GM21381 (cell line): Measurements from ENCODE around the gene DPEP3.
"Not testable (repeated sequence)": the region's sequence is repeated elsewhere in the genome, so short reads cannot be mapped to it uniquely, and the experiment has no call there.

Experiments
- ATAC-seq: cut with Tn5 transposase; IDR thresholded peaks from one replicate; pipeline ENCODE4 v1.9.1; 2021; ENCODE audit warnings: mild to moderate bottlenecking, moderate library complexity; ENCODE audit not compliant: unreplicated experiment

DPEP3 gene, protein sequence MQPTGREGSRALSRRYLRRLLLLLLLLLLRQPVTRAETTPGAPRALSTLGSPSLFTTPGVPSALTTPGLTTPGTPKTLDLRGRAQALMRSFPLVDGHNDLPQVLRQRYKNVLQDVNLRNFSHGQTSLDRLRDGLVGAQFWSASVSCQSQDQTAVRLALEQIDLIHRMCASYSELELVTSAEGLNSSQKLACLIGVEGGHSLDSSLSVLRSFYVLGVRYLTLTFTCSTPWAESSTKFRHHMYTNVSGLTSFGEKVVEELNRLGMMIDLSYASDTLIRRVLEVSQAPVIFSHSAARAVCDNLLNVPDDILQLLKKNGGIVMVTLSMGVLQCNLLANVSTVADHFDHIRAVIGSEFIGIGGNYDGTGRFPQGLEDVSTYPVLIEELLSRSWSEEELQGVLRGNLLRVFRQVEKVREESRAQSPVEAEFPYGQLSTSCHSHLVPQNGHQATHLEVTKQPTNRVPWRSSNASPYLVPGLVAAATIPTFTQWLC

DNA sequence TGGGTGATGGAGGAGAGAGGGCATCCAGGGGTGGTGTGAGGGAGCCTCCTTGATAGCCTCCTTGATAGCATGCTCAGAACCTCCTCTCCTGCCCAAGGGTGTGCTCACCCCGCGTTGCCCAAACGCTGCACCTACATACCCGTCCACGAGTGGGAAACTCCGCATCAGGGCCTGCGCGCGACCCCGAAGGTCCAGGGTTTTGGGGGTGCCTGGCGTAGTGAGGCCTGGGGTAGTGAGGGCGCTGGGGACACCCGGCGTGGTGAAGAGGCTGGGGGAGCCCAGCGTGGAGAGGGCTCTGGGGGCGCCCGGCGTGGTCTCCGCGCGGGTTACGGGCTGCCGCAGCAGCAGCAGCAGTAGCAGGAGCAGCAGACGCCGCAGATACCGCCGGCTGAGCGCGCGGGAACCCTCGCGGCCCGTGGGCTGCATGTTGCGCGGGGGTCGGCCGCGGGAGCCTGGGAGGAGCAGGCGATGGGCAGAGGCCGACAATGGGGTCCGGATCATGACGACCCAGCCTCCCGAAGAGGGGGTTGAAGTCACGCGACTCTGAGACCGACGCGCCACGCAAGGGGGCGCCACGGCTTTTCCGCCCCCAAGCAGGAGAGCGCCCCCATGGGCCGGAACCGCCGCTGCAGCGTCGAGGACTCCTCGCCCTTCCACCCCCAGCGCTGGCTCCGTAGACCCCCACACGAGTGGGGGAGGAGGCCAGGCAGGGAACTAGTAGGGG is at the start of gene DPEP3:
Gene DPEP3 (minus strand): TSS at position 545 of the 724 bp plus-strand sequence. CDS start 119 bp downstream, at position 426.
- ATAC-seq, result no peak

DNA sequence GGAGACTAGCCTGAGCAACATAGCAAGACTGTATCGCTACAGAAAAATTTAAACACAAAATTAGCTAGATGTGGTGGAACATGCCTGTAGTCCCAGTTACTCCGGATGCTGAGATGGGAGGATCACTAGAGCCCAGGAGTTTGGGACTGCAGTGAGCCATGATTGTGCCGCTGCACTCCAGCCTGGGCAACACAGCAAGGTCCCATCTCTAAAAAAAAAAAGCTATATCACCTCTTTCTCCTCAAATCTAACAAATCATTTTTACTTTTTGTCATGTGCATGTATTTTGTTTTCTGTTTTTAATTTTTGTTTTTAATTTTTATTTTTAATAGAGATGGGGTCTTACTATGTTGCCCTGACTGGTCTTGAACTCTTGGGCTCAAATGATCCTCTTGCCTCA is 48.7 kb upstream of the DPEP3 start:
- no peak for ATAC-seq

DNA sequence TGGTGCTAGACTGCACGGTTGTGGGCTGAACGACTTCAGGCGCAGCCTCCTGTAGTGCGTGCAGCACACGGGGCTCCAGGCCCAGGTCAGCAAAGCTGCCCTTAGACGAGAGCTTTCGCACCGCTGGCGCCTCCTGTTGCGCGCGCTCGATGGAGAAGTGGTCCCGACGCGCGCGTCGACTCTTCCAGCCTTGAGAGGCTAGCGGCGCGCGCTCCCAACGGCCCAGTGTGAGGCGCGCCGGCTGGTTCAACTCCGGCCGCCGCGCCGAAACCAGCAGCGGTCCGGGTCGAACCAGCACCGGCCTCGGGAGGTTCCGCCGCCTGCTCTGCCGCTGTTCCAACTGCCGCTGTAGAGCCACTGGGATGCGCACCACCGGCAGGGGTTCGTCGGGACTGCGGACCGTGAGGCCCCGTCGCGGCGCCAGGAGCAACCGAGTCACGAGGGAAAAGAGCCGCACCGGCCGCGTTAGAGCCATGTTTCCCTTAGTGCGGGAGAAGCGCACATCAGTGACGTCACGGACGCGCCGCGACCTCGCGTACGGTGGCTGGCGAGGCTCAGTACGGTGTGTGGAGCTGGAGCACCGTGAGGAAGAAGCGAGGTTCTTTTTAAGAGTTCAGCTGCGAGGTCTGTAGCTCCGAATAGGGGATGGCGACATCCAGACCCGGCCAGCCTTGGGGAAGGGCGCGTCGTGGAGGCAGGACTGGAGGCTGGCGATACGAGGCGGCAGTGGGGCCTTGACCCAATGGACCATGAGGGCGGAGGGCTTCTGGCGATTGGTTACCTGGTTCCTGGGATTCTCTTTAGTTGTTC is 42.6 kb upstream of the DPEP3 start, which contains the start of the genes DDX28 and DUS2:
Gene DDX28 (minus strand): TSS at position 505 of the 810 bp plus-strand sequence. CDS start 30 bp downstream, at position 475.
Gene DUS2 (plus strand): TSS at position 557 of the 810 bp plus-strand sequence. CDS start 14,740 bp downstream, outside the sequence.
- ATAC-seq, result peak; percentile 88

DNA sequence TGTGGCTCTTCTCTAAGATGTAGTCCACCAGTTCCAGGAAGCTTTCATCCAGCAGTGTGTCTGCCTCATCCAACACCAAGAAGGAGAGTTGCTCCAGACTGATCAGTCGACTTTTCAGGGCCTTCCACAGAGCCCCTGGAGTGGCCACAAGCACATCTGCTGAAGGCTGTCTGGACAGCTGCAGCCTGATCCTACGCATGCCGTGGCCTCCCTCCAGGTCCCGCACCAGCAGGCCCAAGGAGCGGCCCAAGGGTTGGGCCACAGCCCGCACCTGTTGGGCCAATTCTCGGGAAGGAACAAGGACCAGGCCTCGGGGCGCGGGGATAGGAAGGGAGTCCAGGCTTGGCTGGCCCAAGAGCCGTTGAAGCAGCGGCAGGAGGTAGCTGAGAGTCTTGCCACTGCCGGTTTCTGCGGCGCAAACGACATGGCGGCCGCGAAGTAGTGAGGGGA is 42.0 kb upstream of the DPEP3 start:
- peak; percentile 4 for ATAC-seq

DNA sequence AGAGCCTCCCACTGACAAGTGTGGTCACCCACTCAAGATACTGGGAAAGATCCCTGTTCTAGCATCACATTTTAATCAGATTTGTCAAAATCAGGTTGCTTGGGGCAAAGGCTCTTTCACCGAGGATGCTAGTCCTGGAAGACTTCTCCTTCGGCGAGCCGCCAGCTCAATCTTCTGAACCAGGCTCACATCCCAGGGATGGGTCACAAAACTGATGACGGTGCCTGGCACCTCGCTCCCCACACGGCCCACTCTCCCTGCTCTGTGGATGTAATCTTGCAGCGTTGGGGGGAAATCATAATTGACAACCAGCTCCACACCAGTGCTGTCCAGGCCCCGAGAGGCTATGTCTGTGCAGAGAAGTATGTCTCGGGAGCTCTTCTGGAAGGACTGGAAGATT is 41.2 kb upstream of the DPEP3 start:
- no peak for ATAC-seq

DNA sequence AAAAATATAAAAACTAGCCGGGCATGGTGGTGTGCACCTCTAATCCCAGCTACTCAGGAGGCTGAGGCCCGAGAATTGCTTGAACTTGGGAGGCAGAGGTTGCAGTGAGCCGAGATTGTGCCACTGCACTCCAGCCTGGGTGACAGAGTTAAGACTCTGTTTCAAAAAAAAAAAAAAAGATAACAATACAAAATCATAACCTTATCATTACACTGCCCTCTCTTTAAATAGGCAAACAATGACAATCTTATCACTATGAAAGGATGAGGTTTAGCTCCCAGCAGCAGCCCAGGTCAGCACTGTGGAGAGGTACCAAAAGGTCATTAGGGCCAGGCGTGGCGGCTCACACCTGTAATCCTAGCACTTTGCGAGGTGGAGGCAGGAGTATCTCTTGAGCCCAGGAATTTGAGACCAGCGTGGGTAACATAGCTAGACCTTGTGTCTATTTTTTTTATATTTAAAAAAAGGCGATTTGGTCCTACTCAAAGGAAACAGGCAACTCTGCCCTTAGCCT is 38.9 kb upstream of the DPEP3 start:
- ATAC-seq, result no peak

DNA sequence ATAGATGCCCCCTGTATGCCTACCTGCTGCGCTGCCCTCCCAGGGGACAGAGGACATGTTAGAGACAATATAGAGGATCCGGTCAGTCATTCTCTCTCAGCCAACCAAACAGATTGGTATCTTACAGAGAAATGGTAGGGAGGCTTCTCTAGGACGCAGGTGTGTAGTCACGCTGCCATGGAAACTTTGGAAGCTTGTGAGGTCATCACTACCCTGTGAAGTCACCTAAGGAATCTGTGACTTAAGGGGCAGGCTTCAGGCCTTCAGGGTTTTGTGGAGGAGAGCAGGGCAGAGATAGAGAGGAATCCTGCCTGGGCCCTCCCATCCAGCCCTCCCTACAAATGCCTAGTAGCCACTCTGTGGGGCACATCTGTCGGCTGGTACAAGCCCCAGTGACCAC is 35.4 kb upstream of the DPEP3 start, which contains the start of gene DPEP2NB:
Gene DPEP2NB (minus strand): TSS at position 231 of the 400 bp plus-strand sequence. CDS start 141 bp downstream, at position 90.
- ATAC-seq, result no peak

DNA sequence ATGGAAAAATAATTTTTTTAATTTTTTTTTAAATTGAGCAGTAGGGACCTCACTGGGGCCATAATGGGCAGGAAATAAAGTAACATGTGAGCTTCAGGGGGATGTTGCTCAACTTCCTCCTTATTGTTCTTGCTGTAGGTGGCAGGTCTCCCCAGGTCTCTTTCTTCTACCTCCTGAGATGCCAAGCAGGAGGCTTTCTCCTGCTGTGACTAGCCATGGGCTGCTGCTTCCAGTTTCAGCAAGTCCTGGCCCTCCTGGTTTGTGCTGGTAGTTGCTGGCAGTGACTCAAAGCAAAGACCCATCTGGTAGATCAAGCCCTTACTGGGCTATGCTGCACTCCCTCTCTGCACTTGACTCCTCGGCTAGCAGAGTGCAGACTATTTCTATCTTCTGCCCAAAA is 33.1 kb upstream of the DPEP3 start:
- ATAC-seq, result no peak

DNA sequence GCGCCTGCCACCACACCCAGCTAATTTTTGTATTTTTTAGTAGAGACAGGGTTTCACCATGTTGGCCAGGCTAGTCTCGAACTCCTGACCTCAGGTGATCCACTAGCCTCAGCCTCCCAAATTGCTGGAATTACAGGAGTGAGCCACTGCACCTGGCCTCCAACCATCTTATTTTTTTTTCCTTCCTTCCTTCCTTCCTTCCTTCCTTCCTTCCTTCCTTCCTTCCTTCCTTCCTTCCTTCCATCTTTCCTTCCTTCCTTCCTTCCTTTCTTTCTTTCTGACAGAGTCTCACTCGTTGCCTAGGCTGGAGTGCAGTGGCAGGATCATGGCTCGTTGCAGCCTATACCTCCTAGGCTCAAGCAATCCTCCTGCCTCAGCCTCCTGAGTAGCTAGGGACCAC is 29.6 kb upstream of the DPEP3 start:
- ATAC-seq, result not testable (repeated sequence)

DNA sequence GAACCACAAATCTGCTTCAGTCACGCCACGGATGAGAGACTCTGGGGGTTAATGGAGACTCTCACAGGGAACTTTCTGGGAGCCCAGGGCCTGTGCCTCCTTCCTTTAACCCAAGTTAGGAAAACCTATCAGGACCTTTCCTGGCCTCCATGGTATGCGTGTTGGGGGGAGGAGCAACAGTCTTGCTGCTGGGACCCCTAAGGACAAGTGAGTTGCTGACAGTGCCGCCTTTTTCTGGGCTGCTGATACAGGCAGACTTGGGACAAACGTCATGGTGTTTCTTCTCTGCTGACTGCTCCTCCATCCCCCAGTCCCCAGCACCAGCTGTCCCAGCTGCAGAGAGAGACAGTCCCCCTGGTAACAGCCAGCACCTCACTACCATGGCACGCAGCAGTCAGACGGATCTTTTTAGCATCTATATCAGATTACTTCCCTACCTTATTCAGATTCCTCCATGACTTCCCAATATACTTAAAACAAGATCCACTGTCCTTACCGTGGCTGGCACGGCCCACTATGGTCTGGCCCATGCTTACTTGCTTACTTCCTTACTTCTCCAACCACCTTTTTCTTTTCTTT is 28.9 kb upstream of the DPEP3 start:
- ATAC-seq, result no peak

DNA sequence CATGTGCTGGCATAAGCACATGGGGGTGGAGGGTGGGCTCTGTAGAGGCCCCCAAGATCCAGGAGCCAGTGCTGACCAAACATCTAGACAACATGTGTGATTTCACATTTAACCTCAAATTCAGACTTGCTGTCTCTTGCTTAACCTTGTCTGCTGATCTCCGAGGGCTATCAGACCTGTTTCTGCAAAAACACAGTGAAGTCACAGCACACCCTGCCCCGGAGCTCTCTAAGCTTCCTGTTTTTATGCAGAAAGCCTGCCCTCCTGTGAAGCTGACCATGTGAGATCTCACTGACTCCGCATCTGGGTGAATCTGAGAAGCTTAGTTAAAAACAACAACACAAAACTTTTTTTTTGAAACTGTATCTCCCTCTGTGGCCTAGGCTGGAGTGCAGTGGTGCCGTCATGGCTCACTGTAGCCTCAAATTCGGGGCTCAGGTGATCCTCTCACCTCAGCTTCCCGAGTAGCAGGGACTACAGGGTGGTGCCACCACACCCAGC is 25.5 kb upstream of the DPEP3 start:
- ATAC-seq, result no peak

DNA sequence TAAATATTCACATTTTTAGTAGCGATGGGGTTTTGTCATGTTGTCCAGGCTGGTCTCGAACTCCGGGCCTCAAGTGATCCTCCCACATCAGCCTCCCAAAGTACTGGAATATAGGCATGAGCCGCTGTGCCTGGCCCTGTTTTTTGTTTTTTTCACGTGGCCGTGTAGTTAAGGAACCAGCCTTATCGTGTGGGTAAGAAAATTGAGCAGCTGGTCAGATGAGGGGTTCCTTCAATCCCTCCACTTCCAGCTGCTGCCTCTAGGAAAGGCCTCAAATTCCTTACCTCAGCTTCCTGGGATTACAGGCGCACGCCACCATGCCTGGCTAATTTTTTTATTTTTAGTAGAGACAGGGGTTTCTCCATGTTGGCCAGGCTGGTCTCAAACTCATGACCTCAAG is 24.9 kb upstream of the DPEP3 start:
- no peak for ATAC-seq

DNA sequence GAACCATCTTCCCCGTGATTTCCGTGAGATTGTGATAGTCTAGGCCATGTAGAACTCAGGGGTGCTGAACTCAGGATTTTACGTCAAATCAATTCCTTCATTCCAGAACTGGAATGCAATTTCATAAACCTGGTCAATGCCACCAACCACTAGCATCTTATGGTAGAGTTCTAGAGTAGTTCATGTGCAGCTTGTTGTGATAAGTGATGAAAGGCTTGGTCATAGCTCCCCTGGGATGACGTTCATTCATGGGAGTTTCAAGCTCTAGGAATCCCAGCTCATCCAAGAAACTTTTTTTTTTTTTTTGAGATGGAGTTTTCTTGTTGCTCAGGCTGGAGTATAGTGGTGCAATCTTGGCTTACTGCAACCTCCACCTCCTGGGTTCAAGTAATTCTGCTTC is 22.7 kb upstream of the DPEP3 start:
- no peak for ATAC-seq

DNA sequence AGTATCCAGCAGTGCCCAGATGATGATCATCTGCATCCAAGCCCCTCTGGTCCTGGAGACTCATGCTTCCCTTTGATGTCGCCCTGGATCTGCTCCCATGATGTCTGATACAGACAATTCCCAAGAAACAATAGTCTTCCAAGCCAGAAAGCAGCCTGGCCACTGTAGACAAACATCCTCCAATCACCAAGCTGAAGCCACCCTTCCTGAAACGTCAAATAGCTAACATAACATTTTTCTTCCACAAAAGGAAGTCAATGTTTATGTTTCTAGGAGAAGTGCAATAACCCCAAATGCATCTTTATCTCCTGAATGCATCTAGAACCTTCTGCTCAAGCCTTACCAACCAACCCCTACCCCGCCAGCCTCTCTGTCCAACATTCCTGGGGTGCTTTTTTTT is 20.2 kb upstream of the DPEP3 start:
- no peak for ATAC-seq

DNA sequence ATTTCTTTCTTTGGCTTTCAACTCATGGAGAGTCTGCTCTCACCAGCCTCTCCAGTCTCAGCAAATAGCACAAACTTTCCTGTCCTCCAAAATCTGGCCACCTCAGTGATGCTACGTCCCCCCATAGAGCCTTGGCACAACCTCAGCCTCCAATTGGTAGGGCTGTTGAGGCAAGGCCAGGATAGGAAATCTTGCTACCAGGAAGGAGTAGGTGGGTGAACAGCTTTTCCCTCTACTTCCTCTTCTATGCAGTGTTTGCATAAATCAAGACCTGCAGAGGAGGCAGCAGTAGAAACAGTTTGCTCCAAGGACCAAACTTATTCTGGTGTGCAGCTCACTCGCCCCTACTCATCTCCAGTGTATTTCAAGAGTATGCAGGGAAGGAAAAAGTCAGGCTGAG is 19.7 kb upstream of the DPEP3 start:
- ATAC-seq, result no peak

DNA sequence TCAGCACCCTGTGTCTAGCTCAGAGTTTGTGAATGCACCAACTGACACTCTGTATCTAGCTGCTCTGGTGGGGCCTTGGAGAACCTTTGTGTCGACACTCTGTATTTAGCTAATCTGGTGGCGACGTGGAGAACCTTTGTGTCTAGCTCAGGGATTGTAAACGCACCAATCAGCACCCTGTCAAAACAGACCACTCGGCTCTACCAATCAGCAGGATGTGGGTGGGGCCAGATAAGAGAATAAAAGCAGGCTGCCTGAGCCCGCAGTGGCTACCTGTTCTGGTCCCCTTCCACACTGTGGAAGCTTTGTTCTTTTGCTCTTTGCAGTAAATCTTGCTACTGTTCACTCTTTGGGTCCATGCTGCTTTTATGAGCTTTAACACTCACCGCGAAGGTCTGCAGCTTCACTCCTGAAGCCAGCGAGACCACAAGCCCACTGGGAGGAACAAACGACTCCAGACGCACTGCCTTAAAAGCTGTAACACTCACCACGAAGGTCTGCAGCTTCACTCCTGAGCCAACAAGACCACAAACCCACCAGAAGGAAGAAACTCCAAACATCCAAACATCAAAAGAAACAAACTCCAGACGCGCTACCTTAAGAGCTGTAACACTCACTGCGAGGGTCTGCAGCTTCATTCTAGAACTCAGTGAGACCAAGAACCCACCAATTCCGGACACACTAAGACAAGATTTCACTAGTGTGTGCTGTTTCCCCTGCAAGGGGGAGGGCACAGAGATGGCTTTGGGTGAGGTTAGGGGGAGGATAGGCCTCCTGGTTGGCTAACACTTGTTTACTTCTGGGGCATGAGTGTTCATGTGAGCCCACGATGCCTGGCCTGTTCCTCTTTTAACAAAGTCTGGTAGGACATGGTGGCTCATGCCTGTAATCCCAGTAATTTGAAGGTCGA is 18.7 kb upstream of the DPEP3 start, which contains the start of gene DPEP2:
Gene DPEP2 (minus strand): TSS at position 706 of the 910 bp plus-strand sequence. CDS start 6,272 bp downstream, outside the sequence.
- not testable (repeated sequence) for ATAC-seq

DNA sequence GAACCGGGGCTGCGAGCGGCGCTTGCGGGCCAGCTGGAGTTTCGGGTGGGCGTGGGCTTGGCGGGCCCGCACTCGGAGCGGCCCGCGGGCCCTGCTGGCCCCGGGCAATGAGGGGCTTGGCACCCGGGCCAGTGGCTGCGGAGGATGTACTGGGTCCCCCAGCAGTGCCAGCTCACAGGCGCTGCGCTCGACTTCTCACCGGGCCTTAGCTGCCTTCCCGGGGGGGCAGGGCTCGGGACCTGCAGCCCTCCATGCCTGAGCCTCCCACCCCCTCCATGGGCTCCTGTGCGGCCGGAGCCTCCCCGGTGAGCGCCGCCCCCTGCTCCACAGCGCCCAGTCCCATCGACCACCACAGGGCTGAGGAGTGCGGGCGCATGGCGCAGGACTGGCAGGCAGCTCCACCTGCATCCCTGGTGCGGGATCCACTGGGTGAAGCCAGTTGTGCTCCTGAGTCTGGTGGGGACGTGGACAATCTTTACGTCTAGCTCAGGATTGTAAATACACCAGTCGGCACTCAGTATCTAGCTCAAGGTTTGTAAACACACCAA is 18.0 kb upstream of the DPEP3 start:
- not testable (repeated sequence) for ATAC-seq

DNA sequence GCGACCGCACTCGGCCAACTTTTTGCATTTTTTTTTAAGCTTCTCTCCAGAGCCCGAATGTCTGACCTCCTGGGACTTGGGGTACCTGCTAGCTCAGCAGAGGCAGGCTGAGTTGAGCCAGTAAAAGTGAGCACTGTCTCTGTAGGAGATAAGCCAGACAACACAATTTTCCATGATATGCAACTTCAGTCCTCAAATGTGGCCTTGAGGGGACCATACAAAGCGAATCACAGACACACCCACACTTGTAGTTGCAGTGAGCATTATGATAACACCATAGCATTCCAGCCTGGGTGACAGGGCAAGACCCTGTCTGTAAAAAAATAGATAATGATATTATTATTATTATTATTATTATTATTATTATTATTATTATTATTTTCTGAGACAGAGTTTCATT is 16.4 kb upstream of the DPEP3 start:
- ATAC-seq, result no peak
